ENCODE measurements around the gene COPS8.

- TF ChIP-seq EZH2 (IDR thresholded peaks at IDR 0.05) = no peak
- no peak for TF ChIP-seq POLR2AphosphoS5 (IDR thresholded peaks at IDR 0.05; ENCODE audit: borderline replicate concordance, low read depth, low read length)
- no peak for TF ChIP-seq FOXP2 (optimal IDR thresholded peaks at IDR 0.05; ENCODE audit: control extremely low read depth, extremely low read length, insufficient read depth)
These were observed 46.3 kb downstream of the COPS8 start for GRCh38 chr2:237131749-237132533.
